Stimulated activated CD8-positive, alpha-beta memory T cell treated with anti-CD3 and anti-CD28 coated beads, Interleukin-2, amount 100 ng/mL, for 48 hours (primary cell): ENCODE measurements around the gene AMIGO2.
"Not testable (repeated sequence)": the region's sequence is repeated elsewhere in the genome, so short reads cannot be mapped to it uniquely, and the experiment has no call there.

ENCODE experiments used
- DNase-seq, 2 donors: peaks; one replicate each; pipeline ENCODE4 v3.0.0-alpha.2; 2020; ENCODE audit warnings: low read depth in 2 of 2

AMIGO2 gene

DNA sequence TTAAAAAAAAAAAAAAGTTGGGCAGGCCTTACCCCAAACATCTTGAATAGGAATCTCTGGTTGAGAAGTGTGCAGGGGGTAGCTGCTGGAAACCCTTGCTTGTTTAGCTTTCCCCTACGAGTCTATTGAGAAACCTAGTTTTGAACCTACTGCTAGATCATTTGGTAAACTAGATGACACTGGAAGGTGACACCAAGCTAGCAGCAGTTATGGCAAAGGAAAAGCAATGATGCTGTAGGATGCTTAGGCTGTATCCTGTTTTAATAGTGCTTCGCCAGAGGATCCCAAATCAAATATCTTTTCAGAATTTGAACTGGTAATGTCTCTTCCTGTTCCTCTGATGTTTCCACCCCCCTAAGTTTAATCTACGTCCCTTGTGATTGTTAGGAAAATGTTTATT, 5.8 kb downstream of the AMIGO2 start:
- no peak for DNase-seq

DNA sequence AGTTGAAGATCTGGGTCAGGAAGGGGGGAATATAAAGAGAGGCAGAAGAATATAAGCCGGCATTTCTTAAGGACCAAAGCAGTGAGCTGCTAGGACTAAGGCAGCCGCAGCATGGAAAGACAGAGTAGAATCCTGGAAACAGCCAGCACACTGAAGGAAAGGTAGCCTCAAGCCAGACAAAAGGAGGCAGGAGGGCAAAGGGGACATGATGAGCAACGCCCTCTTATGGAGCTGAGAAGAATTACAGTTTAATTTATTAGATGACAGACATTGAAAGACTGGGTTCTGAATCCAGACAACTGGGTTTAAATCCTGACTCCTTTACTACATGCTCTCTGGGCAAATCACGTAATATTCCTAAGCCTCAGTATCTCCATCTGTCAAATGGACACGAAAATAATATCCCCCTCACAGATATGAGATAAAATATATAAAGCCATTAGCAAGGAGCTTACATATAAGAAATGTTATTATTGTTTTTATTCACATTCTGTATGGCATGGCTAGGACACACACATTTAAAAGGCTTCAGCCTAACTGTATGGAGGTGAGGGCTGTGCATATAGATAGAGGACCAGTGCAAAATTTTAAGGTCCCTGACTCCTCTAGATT, 8.4 kb downstream of the AMIGO2 start:
- no peak for DNase-seq

DNA sequence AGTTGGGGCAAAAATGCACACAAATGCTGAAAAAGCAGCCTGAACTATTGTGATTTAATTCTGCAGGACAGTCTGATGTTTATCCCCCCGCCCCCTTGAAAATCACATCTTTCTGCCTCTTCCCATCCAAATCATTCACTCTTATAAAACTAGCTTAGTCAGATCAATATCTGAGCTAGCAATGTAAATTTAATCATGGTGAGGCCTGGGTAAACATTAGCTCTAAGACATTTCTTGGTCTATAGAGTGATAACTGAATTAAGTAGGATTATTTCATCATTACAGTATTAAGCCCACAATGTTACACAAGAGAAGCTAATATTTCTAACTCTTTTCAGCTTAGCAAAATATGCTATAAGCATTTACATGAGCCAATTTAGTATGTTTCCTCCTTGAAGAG, 9.4 kb downstream of the AMIGO2 start:
- no peak for DNase-seq

DNA sequence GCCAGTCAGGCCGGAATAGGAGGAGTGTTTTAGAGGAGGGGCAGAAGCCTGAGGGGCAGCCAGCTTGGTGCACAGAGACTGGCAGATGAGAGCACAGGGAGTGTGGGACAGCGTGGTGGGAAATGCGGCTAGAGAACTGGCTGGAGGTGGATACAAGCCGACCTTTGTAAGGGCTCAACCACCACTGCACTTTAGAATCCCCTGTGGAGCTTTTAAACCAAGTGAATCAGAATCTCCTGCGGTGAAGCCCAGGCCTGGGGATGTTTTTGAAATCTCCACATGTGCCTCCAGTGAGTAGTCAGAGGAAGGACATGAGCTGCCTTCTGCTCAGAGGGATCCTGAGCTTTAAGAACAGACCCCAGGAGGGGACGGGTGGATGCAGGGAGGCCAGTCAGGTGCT, 11.2 kb downstream of the AMIGO2 start:
- DNase-seq = no peak

DNA sequence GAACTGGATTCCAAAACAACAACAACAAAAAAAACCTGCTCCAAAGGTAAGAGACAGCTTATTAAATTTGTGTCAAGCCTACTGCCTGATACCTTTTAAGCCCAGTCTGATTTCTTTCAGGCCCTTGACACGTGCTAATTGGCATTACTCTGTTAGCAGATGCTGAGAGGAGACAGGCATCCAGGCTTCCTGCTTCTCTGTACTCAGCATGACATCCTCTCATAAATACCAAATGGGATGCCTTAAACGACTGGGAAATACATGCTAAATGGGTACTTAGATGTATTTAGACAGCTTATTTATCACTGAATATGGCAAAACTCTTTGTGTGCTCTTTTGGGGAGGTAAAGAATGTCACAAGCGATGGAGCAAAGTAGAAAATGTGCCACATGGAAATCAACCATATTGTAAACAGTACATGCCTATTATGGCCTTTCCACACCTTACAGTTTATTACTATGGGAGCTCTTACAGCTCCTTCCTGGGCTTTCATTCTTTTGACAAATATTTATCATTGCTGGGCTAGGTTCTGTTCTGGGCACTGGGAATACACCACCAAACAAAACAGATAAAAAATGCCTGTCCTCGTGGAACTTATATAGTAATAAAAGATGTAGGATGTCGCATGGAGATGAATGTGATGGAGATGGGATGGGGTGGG, 11.9 kb downstream of the AMIGO2 start:
- no peak for DNase-seq

DNA sequence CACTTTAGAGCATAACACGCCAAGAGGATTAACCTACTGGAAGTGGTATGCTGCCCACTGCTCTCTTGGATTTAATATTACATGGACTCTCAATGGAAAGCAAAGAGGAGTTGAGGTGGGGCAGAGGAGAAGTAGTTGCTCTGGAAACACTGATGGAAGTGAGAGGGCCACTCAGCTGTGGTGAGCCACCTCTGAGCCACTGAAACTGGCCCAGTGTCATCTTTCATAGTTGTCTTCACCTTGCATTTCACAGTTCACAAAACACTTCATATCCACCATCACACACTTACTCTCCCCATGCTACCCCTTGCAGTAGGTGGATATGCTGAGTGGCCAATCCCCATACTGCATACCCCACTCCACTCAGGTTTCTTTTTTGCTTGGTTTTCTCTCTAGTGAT, 12.6 kb downstream of the AMIGO2 start:
- peak in 1 of 2 donors; percentile 26 for DNase-seq

DNA sequence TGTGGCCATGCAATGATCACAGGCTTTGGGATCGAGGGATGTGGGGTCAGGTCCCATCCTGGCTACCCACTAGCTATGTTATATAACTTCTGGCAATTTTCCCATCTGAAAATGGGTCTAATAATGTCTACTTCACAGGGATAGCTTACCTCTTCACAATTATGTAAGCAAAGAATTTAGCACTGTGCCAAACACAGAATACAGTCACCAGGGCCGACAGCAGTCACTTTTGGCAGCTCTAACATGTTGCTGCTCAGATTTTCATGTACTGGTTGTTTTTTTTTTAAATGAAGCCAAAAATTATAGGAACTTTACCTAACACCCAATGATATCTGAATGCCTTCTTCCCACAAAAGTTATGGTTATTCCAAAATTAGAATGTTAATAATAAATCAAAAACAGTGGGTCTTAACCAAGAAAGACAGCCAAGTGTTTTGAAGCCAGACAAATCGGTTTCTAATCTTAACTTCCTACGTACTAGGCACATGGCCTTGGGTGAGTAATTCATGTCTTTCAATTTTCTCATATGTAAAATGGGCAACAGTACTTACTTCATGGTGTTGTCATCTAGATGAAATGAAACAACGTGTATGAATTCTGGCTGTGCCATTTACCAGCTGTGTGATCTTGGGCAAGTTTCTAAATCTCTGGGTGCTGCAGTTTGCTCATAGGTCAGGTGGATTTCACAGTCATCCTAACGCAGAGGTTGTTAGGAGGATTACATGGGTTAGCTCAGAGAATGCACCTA, 13.3 kb downstream of the AMIGO2 start:
- DNase-seq = no peak

DNA sequence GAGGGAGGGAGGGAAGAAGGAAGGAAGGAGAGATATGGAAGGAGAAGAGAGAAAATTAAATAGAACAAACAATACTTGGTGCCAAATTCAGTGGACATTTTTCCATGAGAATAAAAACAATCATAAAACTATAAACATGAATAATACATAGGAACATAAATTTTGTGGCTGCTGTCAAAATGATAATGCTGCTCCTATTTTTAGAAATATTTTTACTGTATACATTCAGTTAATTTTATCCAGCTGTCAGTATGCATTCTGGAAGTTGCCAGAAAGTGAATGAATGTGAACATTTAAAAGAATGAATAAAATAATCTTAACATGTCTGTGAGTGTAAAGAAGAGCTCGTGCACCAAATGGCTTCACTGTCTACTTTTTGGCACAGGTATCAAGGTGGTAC, 14.2 kb downstream of the AMIGO2 start:
- DNase-seq = no peak

DNA sequence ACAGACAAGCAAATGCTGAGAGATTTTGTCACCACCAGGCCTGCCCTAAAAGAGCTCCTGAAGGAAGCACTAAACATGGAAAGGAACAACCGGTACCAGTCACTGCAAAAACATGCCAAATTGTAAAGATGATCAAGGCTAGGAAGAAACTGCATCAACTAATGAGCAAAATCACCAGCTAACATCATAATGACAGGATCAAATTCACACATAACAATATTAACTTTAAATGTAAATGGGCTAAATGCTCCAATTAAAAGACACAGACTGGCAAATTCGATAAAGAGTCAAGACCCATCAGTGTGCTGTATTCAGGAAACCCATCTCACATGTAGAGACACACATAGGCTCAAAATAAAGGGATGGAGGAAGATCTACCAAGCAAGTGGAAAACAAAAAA, 21.1 kb downstream of the AMIGO2 start:
- not testable (repeated sequence) for DNase-seq

DNA sequence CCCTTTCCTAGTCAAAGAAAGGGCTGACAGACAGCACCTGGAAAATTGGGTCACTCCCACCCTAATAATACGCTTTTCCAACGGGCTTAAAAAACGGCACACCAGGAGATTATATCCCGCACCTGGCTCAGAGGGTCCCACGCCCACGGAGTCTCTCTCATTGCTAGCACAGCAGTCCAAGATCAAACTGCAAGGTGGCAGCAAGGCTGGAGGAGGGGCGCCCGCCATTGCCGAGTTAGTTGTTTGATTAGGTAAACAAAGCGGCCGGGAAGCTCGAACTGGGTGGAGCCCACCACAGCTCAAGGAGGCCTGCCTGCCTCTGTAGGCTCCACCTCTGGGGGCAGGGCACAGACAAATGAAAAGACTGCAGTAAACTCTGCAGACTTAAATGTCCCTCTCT, 22.8 kb downstream of the AMIGO2 start:
- DNase-seq = not testable (repeated sequence)

DNA sequence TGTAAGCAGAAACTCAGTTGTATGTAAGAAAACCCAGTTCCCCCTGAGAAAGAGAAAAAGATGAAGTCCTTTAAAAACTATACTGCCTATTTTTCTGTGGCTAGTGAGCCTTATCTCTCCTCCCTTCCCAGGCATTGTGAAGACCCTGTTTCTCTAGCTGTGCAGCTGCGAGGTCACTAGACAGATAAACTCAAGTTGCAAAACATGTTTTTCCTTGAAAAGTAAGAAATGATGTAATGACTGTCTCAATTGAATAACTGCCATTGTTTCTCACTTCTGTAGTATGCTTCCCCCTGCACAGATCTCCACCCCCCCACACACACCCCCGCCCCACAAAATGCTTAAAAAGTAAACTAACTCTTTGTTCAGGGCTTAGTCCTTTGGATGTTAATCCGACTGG, 23.9 kb downstream of the AMIGO2 start:
- DNase-seq = not testable (repeated sequence)

DNA sequence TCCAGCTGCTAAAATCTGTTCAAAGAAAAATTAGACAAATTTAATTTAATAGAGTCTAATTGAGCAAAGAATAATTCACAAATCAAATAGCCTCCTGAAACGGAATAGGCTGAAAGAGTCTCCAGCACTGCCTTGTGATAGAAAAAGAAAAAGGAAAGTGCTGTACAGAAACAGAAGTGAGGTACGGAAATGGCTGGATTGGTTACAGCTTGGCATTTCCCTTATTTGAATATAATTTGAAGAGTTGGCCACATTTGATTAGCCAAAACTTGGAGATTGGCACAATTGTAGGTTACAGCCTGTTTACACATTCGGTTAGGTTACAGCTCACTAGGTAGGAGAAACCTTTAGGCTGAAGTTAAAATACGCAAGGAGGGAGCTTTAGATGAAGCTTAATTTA, 25.1 kb downstream of the AMIGO2 start:
- no peak for DNase-seq

DNA sequence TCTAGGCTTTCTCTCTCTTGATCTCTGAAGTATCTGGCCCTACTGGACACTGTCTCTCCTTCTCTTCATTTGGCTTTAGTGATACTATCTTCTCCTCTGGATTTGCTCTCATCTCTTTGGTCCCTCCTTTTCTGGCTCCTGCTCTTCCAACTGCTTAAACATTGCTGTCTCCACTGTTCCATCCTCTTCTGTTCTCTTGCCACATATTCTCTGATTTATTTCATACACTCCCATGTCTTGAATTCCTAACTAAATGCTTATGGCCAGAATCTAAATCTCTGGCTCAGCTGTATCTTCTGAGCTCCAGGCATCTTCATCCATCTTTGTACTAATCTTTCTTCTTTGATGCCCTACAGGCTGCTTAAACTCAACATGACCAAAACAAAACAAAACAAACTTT, 25.8 kb downstream of the AMIGO2 start:
- no peak for DNase-seq

DNA sequence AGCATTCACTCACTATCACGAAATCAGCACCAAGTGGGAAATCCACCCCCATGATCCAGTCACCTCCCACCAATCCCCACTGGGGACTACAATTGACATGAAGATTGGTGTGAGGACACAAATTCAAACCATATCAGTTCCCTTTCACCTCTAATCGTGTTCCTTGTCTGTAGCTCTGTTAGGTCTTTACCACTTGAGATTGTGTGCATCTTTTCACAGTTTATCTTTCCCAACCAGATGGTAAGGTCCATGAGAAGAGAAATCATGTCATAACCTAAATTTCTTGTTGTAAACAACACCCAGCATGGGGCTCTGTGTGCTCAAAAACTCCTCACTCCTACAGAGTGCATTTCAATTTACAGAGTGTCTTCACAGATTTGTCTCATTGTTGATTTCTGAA, 27.5 kb downstream of the AMIGO2 start:
- no peak for DNase-seq

DNA sequence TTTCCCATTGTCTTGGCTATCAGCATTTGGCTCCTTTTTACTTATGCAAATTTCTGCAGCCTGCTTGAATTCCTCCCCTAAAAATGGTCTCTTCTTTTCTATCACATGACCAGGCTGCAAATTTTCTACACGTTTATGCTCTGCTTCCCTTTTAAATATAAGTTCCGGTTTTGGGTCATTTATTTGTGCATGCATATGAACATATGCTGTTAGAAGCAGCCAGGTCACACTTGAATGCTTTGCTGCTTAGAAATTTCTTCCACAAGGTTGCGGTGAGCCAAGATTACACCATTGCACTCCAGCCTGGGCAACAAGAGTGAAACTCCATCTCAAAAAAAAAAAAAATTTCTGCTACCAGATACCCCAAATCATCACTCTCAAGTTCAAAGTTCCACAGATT, 28.5 kb downstream of the AMIGO2 start:
- not testable (repeated sequence) for DNase-seq

DNA sequence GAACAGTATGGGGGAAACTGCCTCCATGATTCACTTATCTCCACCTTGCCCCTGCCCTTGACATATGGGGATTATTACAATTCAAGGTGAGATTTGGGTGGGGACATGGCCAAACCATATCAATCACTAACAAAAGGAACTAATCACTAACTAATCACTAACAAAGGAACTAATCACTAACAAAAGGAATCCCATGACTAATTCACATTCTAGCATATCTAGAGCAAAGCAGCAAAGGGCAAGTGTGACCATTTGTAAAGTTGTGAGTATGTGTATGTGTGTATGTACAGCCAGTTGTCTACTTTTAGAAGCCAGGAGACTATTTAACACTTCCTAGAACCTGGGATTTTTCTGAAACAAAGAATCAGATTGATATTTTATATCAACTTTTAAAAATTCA, 31.2 kb downstream of the AMIGO2 start:
- DNase-seq = no peak

DNA sequence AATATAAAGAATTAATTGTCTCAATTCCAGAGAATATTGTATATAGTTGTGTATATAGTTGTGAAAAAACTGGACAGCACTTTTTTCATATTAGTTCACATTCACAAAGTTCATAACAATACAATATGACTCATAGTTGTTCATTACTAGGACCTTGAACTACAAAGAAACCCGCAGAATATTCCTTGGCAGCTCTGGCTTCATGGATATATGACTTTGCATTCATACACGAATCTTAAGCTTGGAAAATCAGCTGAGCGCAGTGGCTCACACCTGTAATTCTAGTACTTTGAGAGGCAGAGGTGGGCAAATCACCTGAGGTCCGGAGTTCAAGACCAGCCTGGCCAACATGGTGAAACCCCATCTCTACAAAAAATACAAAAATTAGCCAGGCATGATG, 38.4 kb downstream of the AMIGO2 start:
- no peak for DNase-seq

DNA sequence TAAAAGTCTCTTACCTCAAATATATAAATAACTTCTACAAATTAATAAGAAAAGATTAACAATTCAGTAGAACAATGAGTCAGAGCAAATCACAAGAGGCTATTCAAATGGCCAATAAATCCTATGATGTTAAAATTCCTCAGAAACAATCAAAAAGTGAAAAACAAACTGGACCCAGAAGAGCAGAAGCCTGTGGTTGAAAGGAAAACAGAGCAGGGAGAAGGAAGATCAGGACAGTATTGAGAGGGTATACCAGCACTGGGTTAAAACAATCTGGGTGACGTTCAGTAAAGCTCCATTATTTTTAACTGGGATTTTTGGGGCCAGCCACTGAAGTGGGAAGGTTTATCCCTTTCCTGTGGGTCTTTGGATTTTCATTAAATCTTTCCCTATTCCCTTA, 40.0 kb downstream of the AMIGO2 start:
- no peak for DNase-seq

DNA sequence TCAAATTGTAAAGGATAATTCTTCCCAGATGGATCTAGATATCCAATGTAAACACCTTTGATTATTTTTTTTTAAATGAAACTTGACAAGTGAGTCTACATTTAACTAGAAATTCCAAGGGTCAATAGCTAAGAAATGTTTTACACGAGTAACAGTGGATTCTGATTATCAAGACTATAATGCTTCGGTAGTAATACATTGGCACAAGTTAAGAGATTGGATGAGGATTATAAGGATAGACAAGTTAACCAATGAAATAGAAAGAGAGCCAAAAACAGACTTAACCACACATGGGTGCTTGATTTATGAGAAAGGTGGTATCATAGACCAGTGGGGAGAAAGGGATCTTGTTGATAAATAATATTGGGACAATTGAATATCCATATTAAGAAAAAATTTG, 40.7 kb downstream of the AMIGO2 start:
- DNase-seq = no peak

DNA sequence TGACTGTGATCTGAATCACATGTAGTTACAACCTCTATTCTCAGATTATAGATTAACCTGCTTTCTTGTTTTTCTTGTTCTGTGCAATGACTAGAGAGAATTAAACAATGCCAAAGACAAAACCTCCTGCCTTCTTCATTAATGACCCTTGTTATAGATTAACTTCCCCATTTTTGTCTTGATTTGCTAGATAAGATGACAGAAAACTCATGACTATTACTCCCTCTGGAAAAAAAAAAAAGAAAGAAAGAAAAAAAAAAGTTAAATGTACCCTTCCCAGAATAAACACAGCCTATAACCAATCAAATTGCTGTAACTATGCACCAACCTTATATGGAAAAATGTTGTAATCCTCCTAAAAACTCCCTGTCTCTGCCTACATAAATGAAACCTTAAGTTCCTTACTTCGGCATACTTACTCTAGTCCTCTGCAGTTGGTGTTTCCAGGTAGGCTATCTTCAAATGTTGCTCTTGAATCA, 41.5 kb downstream of the AMIGO2 start:
- no peak for DNase-seq

DNA sequence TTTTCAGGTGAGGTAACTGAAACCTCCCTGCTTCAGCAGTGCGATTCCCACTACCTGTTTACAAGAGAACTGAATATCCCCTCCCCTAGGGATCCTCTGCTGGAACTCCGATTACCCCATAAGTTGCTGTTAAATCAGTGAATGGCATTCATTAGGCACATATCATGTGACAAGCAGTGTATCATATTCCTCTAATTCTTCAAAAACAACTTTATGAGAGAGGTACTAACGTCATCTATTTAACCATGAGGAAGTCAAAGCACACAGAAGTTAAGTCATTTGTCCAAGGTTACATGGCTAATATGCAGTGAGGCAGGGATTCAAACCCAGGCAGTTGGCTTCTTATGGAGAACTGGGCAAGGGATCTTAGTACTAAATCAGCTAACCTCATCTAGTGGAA, 44.3 kb downstream of the AMIGO2 start:
- DNase-seq = no peak

DNA sequence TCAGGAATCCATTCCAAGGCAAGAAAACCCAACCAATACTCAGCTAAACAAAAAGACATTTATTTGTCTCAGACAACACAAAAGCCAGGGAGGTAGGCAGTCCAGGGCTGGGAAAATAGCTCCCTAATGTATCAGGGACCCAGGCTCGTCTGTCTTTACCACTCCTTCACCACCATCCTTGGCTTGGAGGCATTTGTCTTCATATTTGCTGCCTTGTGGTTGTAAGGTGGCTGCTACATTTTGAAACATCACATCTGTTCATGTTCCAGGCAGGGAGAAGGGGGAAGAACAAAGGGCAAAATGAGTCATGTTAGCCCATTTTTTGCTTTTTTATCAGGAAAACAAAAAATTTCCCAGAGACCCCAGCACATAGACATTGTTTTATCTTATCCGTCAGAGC, 45.1 kb downstream of the AMIGO2 start:
- DNase-seq = no peak
